ENCODE results near the gene IQCK. TPM values are rescaled to one million over a fixed set of nuclear protein-coding genes. Genes with fewer than 3 reads are reported as not detected.

The IQCK gene
- total RNA-seq, 6 experiments from 2014 or later: 2.0 to 4.7 (median 3.9) TPM

GRCh38 chr16:19859603-19860002 lies 141.5 kb downstream of the IQCK start:
- H3K9me3 ChIP-seq: no peaks in the 10 kb centered on the region
- TF ChIP-seq CTCF (IDR thresholded peaks at IDR 0.05): no peak
- TF ChIP-seq POLR2A (IDR thresholded peaks at IDR 0.05): no peak
- no peaks in the 10 kb centered on the region for H3K36me3 ChIP-seq
- 100% methylated on average over 1 of the region's 4 CpGs for WGBS (ENCODE audit: insufficient coverage, low coverage, low lambda C conversion rate, missing lambda C conversion rate)
- H3K4me1 ChIP-seq: no peaks in the 10 kb centered on the region
- no peak overlapping the region for H3K27ac ChIP-seq
- intact Hi-C loops (cut with DNase I): no loop called here
- no peak for DNase-seq
- no peak overlapping the region for H3K4me3 ChIP-seq
- no peaks in the 10 kb centered on the region for H3K27me3 ChIP-seq
- no peak for ATAC-seq

- Histone ChIP-seq H3K27ac (no peak overlapping the region), H3K36me3 (no peaks in the 10 kb centered on the region), H3K4me3 (no peak overlapping the region), H3K4me1 (no peaks in the 10 kb centered on the region), H3K27me3 (no peaks in the 10 kb centered on the region), H3K9me3 (no peaks in the 10 kb centered on the region)
- TF ChIP-seq POLR2A (IDR thresholded peaks at IDR 0.05) (no peak), CTCF (IDR thresholded peaks at IDR 0.05) (no peak)
- WGBS (ENCODE audit: insufficient coverage, low coverage, low lambda C conversion rate, missing lambda C conversion rate): 64% methylated on average over 14 of the region's 21 CpGs
- no peak for ATAC-seq
- DNase-seq: no peak
- intact Hi-C loops (cut with DNase I): no loop called here
Measured at GRCh38 chr16:19860166-19861041, 142.3 kb downstream of the IQCK start.

GRCh38 chr16:19861133-19861532 lies 143.1 kb downstream of the IQCK start:
- Histone ChIP-seq H3K36me3 (no peaks in the 10 kb centered on the region), H3K27ac (no peak overlapping the region), H3K4me1 (no peaks in the 10 kb centered on the region), H3K9me3 (no peaks in the 10 kb centered on the region), H3K4me3 (no peak overlapping the region), H3K27me3 (no peaks in the 10 kb centered on the region)
- no peak for DNase-seq
- TF ChIP-seq POLR2A (IDR thresholded peaks at IDR 0.05): no peak
- TF ChIP-seq CTCF (IDR thresholded peaks at IDR 0.05): no peak
- WGBS (ENCODE audit: insufficient coverage, low coverage, low lambda C conversion rate, missing lambda C conversion rate): 96% methylated on average over 3 of the region's 3 CpGs
- ATAC-seq: no peak
- intact Hi-C loops (cut with DNase I): no loop called here

GRCh38 chr16:19861811-19862327 lies 143.8 kb downstream of the IQCK start:
- intact Hi-C loops (cut with DNase I): no loop called here
- DNase-seq: no peak
- H3K27ac ChIP-seq: no peak overlapping the region
- ATAC-seq: no peak
- WGBS (ENCODE audit: insufficient coverage, low coverage, low lambda C conversion rate, missing lambda C conversion rate): 38% methylated on average over 8 of the region's 16 CpGs
- no peak overlapping the region for H3K4me3 ChIP-seq
- no peaks in the 10 kb centered on the region for H3K4me1 ChIP-seq
- no peaks in the 10 kb centered on the region for H3K27me3 ChIP-seq
- TF ChIP-seq POLR2A (IDR thresholded peaks at IDR 0.05) (no peak), CTCF (IDR thresholded peaks at IDR 0.05) (no peak)
- no peaks in the 10 kb centered on the region for H3K9me3 ChIP-seq
- no peaks in the 10 kb centered on the region for H3K36me3 ChIP-seq

All from right lobe of liver (tissue), 6 donors.